ENCODE results near the gene NPIPA7. TPM values are rescaled to one million over a fixed set of nuclear protein-coding genes. Genes with fewer than 3 reads are reported as not detected.

The NPIPA7 gene
- 1.3 TPM in 2 replicates for total RNA-seq

DNA sequence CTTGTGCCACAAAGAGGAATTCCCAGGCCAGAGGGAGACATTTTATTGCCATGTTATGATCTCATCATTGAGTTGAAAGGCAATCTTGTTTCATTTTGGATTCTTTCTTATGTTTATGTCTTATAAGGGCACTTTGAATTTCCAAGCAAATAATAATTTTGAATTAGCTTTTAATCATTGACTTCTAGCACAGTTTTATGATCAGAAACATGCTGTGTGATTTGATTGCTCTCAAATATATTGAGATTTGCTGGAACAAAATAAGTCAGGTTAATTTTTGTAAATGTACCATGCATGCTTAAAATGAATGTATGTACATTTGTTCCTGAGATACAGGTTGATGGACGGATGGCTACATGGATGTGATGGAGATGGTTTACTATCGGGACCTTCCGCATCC, at the start of gene NPIPA7:
Gene NPIPA7, plus strand, starts transcription at position 301 of the 400 bp plus-strand sequence. CDS start 105 bp downstream, outside the sequence.

Other genes starting within 250 kb of the NPIPA7 start
- 0.53 and 0.75 TPM in 2 replicates for gene ABCC6, start 155.6 kb upstream of the NPIPA7 start, total RNA-seq
- gene NOMO3, start 146.6 kb upstream of the NPIPA7 start, total RNA-seq = 63.3 and 72.7 TPM in 2 replicates